Measurements from ENCODE around the gene PNPLA7.
A peak's percentile ranks its signal among the peaks of the same experiment; 100 is the strongest.

The PNPLA7 gene

GRCh38 chr9:137462986-137463930 is 86.9 kb downstream of the PNPLA7 start:
- Mint-ChIP-seq H3K4me3 (peak overlapping the region; percentile 50 to 59), H3K27me3 (no peaks in the 10 kb centered on the region), H3K36me3 (ENCODE audit: insufficient read depth) (peaks cover 6% of the 10 kb centered on the region), H3K9me3 (no peaks in the 10 kb centered on the region), H3K4me1 (ENCODE audit: low read depth in 2 of 2) (peaks cover 18 to 23% of the 10 kb centered on the region in 2 donors), H3K27ac (peak overlapping the region in 1 of 2 donors; percentile 25)
- no peak for DNase-seq
- no peak for ATAC-seq (replicated peaks)

- peaks cover 6% of the 10 kb centered on the region for H3K36me3 Mint-ChIP-seq (ENCODE audit: insufficient read depth)
- H3K27me3 Mint-ChIP-seq, result no peaks in the 10 kb centered on the region
- DNase-seq (no peak), ATAC-seq (replicated peaks) (no peak)
- peaks cover 18 to 23% of the 10 kb centered on the region in 2 donors for H3K4me1 Mint-ChIP-seq (ENCODE audit: low read depth in 2 of 2)
- H3K27ac Mint-ChIP-seq, result peak overlapping the region; percentile 67 to 87
- peak overlapping the region; percentile 68 to 75 for H3K4me3 Mint-ChIP-seq
- H3K9me3 Mint-ChIP-seq, result no peaks in the 10 kb centered on the region
Measured at GRCh38 chr9:137462396-137462985, 87.7 kb downstream of the PNPLA7 start.

GRCh38 chr9:137461663-137462395 is 88.4 kb downstream of the PNPLA7 start:
- H3K27ac Mint-ChIP-seq, result peak overlapping the region; percentile 67 to 87
- H3K4me1 Mint-ChIP-seq (ENCODE audit: low read depth in 2 of 2), result peaks cover 18 to 23% of the 10 kb centered on the region in 2 donors
- ATAC-seq (replicated peaks) (peak; percentile 83), DNase-seq (peak; percentile 88 to 90 (median 89))
- no peaks in the 10 kb centered on the region for H3K27me3 Mint-ChIP-seq
- peak overlapping the region; percentile 68 to 75 for H3K4me3 Mint-ChIP-seq
- H3K36me3 Mint-ChIP-seq (ENCODE audit: insufficient read depth), result peaks cover 6% of the 10 kb centered on the region
- no peaks in the 10 kb centered on the region for H3K9me3 Mint-ChIP-seq

- DNase-seq (no peak), ATAC-seq (replicated peaks) (no peak)
- Mint-ChIP-seq H3K9me3 (no peaks in the 10 kb centered on the region), H3K27me3 (no peaks in the 10 kb centered on the region), H3K36me3 (ENCODE audit: insufficient read depth) (peaks cover 6% of the 10 kb centered on the region), H3K4me1 (ENCODE audit: low read depth in 2 of 2) (peaks cover 18 to 23% of the 10 kb centered on the region in 2 donors), H3K27ac (peak overlapping the region in 1 of 2 donors; percentile 87), H3K4me3 (peak overlapping the region; percentile 68 to 75)
Measured at GRCh38 chr9:137461316-137461662, 88.9 kb downstream of the PNPLA7 start.

- Mint-ChIP-seq H3K4me3 (peak overlapping the region; percentile 68 to 75), H3K27me3 (no peaks in the 10 kb centered on the region), H3K4me1 (ENCODE audit: low read depth in 2 of 2) (peaks cover 20 to 23% of the 10 kb centered on the region in 2 donors), H3K9me3 (no peaks in the 10 kb centered on the region), H3K36me3 (ENCODE audit: insufficient read depth) (peaks cover 6% of the 10 kb centered on the region), H3K27ac (peak overlapping the region; percentile 10 to 87)
- ATAC-seq (replicated peaks), result no peak
- no peak for DNase-seq
Measured at GRCh38 chr9:137460363-137461315, 89.6 kb downstream of the PNPLA7 start.

GRCh38 chr9:137459601-137460362 is 90.4 kb downstream of the PNPLA7 start:
- no peaks in the 10 kb centered on the region for H3K9me3 Mint-ChIP-seq
- H3K4me1 Mint-ChIP-seq (ENCODE audit: low read depth in 2 of 2), result peaks cover 21 to 23% of the 10 kb centered on the region in 2 donors
- peaks cover 6% of the 10 kb centered on the region for H3K36me3 Mint-ChIP-seq (ENCODE audit: insufficient read depth)
- H3K27ac Mint-ChIP-seq, result peak overlapping the region; percentile 10 to 62
- DNase-seq (no peak), ATAC-seq (replicated peaks) (no peak)
- peak overlapping the region; percentile 58 to 67 for H3K4me3 Mint-ChIP-seq
- no peaks in the 10 kb centered on the region for H3K27me3 Mint-ChIP-seq

GRCh38 chr9:137459152-137459600 is 91.0 kb downstream of the PNPLA7 start, which contains the start of gene NSMF:
Gene NSMF (minus strand): TSS chr9:137459334. CDS start chr9:137459102, 232 bp downstream.
- peak within 1 kb of the TSS; percentile 10 to 62 for H3K27ac Mint-ChIP-seq
- DNase-seq (peak; percentile 92 to 95 (median 93)), ATAC-seq (replicated peaks) (peak; percentile 62)
- H3K4me3 Mint-ChIP-seq, result peak within 1 kb of the TSS; percentile 58 to 67
- H3K4me1 Mint-ChIP-seq (ENCODE audit: low read depth in 2 of 2), result peaks cover 21 to 23% of the 10 kb centered on the region in 2 donors
- no peaks in the 10 kb centered on the region for H3K9me3 Mint-ChIP-seq
- no peaks in the 10 kb centered on the region for H3K27me3 Mint-ChIP-seq
- H3K36me3 Mint-ChIP-seq (ENCODE audit: insufficient read depth), result peaks cover 6% of the 10 kb centered on the region

GRCh38 chr9:137458194-137459151 is 91.7 kb downstream of the PNPLA7 start:
- Mint-ChIP-seq H3K9me3 (no peaks in the 10 kb centered on the region), H3K36me3 (ENCODE audit: insufficient read depth) (peaks cover 9% of the 10 kb centered on the region), H3K4me1 (ENCODE audit: low read depth in 2 of 2) (peaks cover 21 to 23% of the 10 kb centered on the region in 2 donors), H3K27me3 (no peaks in the 10 kb centered on the region), H3K4me3 (peak overlapping the region; percentile 46 to 67), H3K27ac (no peak overlapping the region)
- DNase-seq (no peak), ATAC-seq (replicated peaks) (peak; percentile 10)

GRCh38 chr9:137457406-137458193 is 92.6 kb downstream of the PNPLA7 start:
- peaks cover 8% of the 10 kb centered on the region for H3K36me3 Mint-ChIP-seq (ENCODE audit: insufficient read depth)
- no peaks in the 10 kb centered on the region for H3K27me3 Mint-ChIP-seq
- H3K27ac Mint-ChIP-seq, result no peak overlapping the region
- DNase-seq (no peak), ATAC-seq (replicated peaks) (no peak)
- peaks cover 18 to 20% of the 10 kb centered on the region in 2 donors for H3K4me1 Mint-ChIP-seq (ENCODE audit: low read depth in 2 of 2)
- H3K9me3 Mint-ChIP-seq, result no peaks in the 10 kb centered on the region
- H3K4me3 Mint-ChIP-seq, result peak overlapping the region; percentile 46 to 67

GRCh38 chr9:137456864-137457405 is 93.3 kb downstream of the PNPLA7 start:
- Mint-ChIP-seq H3K27me3 (no peaks in the 10 kb centered on the region), H3K9me3 (no peaks in the 10 kb centered on the region), H3K36me3 (ENCODE audit: insufficient read depth) (peaks cover 14% of the 10 kb centered on the region), H3K4me1 (ENCODE audit: low read depth in 2 of 2) (peaks cover 22% of the 10 kb centered on the region in 2 donors), H3K4me3 (no peak overlapping the region), H3K27ac (no peak overlapping the region)
- no peak for ATAC-seq (replicated peaks)
- DNase-seq, result no peak
